IMR-90 (cell line): ENCODE data around the gene ROS1. TPM values are rescaled to one million over a fixed set of nuclear protein-coding genes. Genes with fewer than 3 reads are reported as not detected.

ENCODE experiments used
- ATAC-seq: fragments of 200-7000 bp; cut with Tn5 transposase; 2 replicates; pipeline ENCODE4 v1.9.1; 2020; ENCODE audit warnings: low read depth, mild to moderate bottlenecking, moderate library complexity
- BruUV-seq: library from RNA; stranded (reverse); fragments of 400-500 nt; replicated peaks from 2 replicates; lab custom pipeline; 2021; lab: Mats Ljungman, UMichigan
- CTCF ChIA-PET: fragments of 300-600 bp; formaldehyde crosslinking; extraction: SDS; loops from one replicate; lab custom pipeline; 2021; ENCODE audit warnings: antibody characterized with exemption; lab: Yijun Ruan, JAX
- POLR2A ChIA-PET: fragments of 300-600 bp; sonication (Branson Sonifier 250); formaldehyde crosslinking; loops from one replicate; lab custom pipeline; 2022; ENCODE audit warnings: antibody characterized with exemption; ENCODE audit not compliant: unreplicated experiment; lab: Charles Lee
- DNase-seq: peaks from one replicate; pipeline ENCODE4 v3.0.0; 2013
- H2AFZ ChIP-seq: replicated peaks from 2 replicates; pipeline ENCODE3; 2013; ENCODE audit warnings: low read length, mild to moderate bottlenecking; ENCODE audit not compliant: poor library complexity
- H2AK5ac ChIP-seq: 2 replicates; pipeline ENCODE4 v1.6.1; 2013; ENCODE audit warnings: low read depth, low read length, inconsistent platforms
- H2AK9ac ChIP-seq: replicated peaks from 2 replicates; pipeline ENCODE3; 2013; ENCODE audit warnings: mild to moderate bottlenecking, low read depth, low read length, moderate library complexity; ENCODE audit not compliant: poor library complexity
- H2BK120ac ChIP-seq: 2 replicates; pipeline ENCODE4 v1.6.1; 2013; ENCODE audit warnings: low read depth, low read length, inconsistent platforms
- H2BK15ac ChIP-seq: 3 replicates; pipeline ENCODE4 v1.6.1; 2013; ENCODE audit warnings: low read depth, low read length, inconsistent platforms
- H2BK20ac ChIP-seq: 2 replicates; pipeline ENCODE4 v1.6.1; 2013; ENCODE audit warnings: low read depth, mild to moderate bottlenecking, inconsistent platforms, low read length, moderate library complexity
- H2BK5ac ChIP-seq: 2 replicates; pipeline ENCODE4 v1.6.1; 2013; ENCODE audit warnings: mild to moderate bottlenecking, low read depth, low read length, inconsistent platforms; ENCODE audit not compliant: poor library complexity, severe bottlenecking
- H3K14ac ChIP-seq: replicated peaks from 2 replicates; pipeline ENCODE4 v1.6.1; 2013; ENCODE audit warnings: low read depth, low read length, inconsistent platforms
- H3K18ac ChIP-seq: 2 replicates; pipeline ENCODE4 v1.6.1; 2013; ENCODE audit warnings: low read depth, low read length, control low read depth
- H3K23ac ChIP-seq: 2 replicates; pipeline ENCODE4 v1.6.1; 2013; ENCODE audit warnings: low read depth, low read length, inconsistent platforms
- H3K27ac ChIP-seq: 2 replicates; pipeline ENCODE4 v1.5.1; 2013; ENCODE audit warnings: mild to moderate bottlenecking, control low read depth, low read length; ENCODE audit not compliant: insufficient read depth
- H3K27me3 ChIP-seq: 2 replicates; pipeline ENCODE4 v1.6.1; 2013; ENCODE audit warnings: low read length; ENCODE audit not compliant: control insufficient read depth, insufficient read depth
- H3K36me3 ChIP-seq: 2 replicates; pipeline ENCODE4 v1.6.1; 2013; ENCODE audit warnings: low read length, mixed read lengths; ENCODE audit not compliant: control insufficient read depth, insufficient read depth
- H3K4ac ChIP-seq: 2 replicates; pipeline ENCODE4 v1.6.1; 2013; ENCODE audit warnings: low read depth, low read length, inconsistent platforms
- H3K4me1 ChIP-seq: 2 replicates; pipeline ENCODE4 v1.6.1; 2013; ENCODE audit warnings: low read length, mixed read lengths; ENCODE audit not compliant: control insufficient read depth, insufficient read depth
- H3K4me2 ChIP-seq: 2 replicates; pipeline ENCODE4 v1.6.1; 2013; ENCODE audit warnings: low read depth, mild to moderate bottlenecking, control low read depth, low read length, moderate library complexity
- H3K4me3 ChIP-seq: 2 replicates; pipeline ENCODE4 v1.5.1; 2013; ENCODE audit warnings: low read depth, mild to moderate bottlenecking, control low read depth, low read length, moderate library complexity; ENCODE audit not compliant: insufficient read depth
- H3K56ac ChIP-seq: 2 replicates; pipeline ENCODE4 v1.6.1; 2013; ENCODE audit warnings: low read length, inconsistent platforms; ENCODE audit not compliant: insufficient read depth; ENCODE audit errors: extremely low read depth
- H3K79me1 ChIP-seq, 2 experiments: 2 replicates each; pipeline ENCODE4 v1.6.1; 2013; ENCODE audit warnings: low read length in 2 of 2, inconsistent platforms in 1 of 2, low read depth in 1 of 2
- H3K9ac ChIP-seq: 2 replicates; pipeline ENCODE4 v1.6.1; 2013; ENCODE audit warnings: low read depth, low read length, control low read depth
- H3K9me1 ChIP-seq: 2 replicates; pipeline ENCODE4 v1.6.1; 2013; ENCODE audit warnings: low read length, inconsistent platforms; ENCODE audit not compliant: insufficient read depth
- H3K9me3 ChIP-seq: 2 replicates; pipeline ENCODE4 v1.6.1; 2013; ENCODE audit warnings: low read length; ENCODE audit not compliant: control insufficient read depth, insufficient read depth
- H4K20me1 ChIP-seq: 2 replicates; pipeline ENCODE4 v1.6.1; 2013; ENCODE audit warnings: low read length, inconsistent platforms; ENCODE audit not compliant: insufficient read depth
- H4K5ac ChIP-seq: 2 replicates; pipeline ENCODE4 v1.6.1; 2013; ENCODE audit warnings: mild to moderate bottlenecking, low read depth, low read length, control low read depth
- H4K8ac ChIP-seq, 2 experiments: 2 replicates each; pipeline ENCODE4 v1.6.1; 2013; ENCODE audit warnings: low read depth in 2 of 2, low read length in 2 of 2, control low read depth in 1 of 2, inconsistent platforms in 1 of 2
- H4K91ac ChIP-seq: 2 replicates; pipeline ENCODE4 v1.6.1; 2013; ENCODE audit warnings: low read depth, low read length, inconsistent platforms; ENCODE audit not compliant: insufficient read depth
- CTCF ChIP-seq: conservative IDR thresholded peaks from 2 replicates; pipeline ENCODE4 v1.5.1; 2012; ENCODE audit warnings: mild to moderate bottlenecking, low read depth, low read length, improper control_type of control experiment
- MXI1 ChIP-seq: IDR thresholded peaks from 2 replicates; pipeline ENCODE4 v1.6.1; 2012; ENCODE audit warnings: low read depth, mild to moderate bottlenecking, low read length, moderate library complexity, borderline replicate concordance
- RAD21 ChIP-seq: IDR thresholded peaks from 2 replicates; pipeline ENCODE4 v1.6.1; 2012; ENCODE audit warnings: low read length, improper control_type of control experiment
- RFX5 ChIP-seq: IDR thresholded peaks from 2 replicates; pipeline ENCODE4 v1.8.0; 2012; ENCODE audit warnings: low read depth, mild to moderate bottlenecking, low read length, moderate library complexity
- SMC3 ChIP-seq: fragments of 150-350 bp; IDR thresholded peaks from 2 replicates; pipeline ENCODE4 v1.6.1; 2016; ENCODE audit warnings: low read depth, mild to moderate bottlenecking, antibody characterized with exemption, low read length, moderate library complexity
- WGBS, 2 experiments: methylation state at CpG; one replicate each; pipeline versions ENCODE4 v1.1.5 to v1.1.7; 2013; ENCODE audit warnings: missing lambda C conversion rate in 2 of 2; ENCODE audit not compliant: insufficient read length in 1 of 2; ENCODE audit errors: extremely low coverage in 2 of 2; 5-methylcytosine and 5-hydroxymethylcytosine counted together
- dilution Hi-C: fragments of 300-500 bp; cut with HindIII; formaldehyde crosslinking; loops from one replicate; pipeline ENCODE4 v1.14.3; 2018; ENCODE audit warnings: low sequenced_read_pairs; ENCODE audit not compliant: unreplicated experiment
- in situ Hi-C: fragments of 300-500 bp; cut with MboI; formaldehyde crosslinking; loops from 3 replicates; pipeline ENCODE4 v1.14.3; 2019; ENCODE audit warnings: low sequenced_read_pairs, inconsistent platforms, mixed read lengths
- intact Hi-C: fragments of 100-400 bp; cut with micrococcal nuclease; formaldehyde crosslinking; loops from 2 replicates; pipeline ENCODE4 v1.10.0; 2022
- polyA plus RNA-seq, 3 experiments: library from polyadenylated mRNA; depleted of rRNA; stranded (reverse); fragments of >200 nt; gene quantifications; 2 replicates each; pipeline ENCODE4 v1.2.3, GENCODE V29; 2012; ENCODE audit warnings: low replicate concordance in 1 of 3
- total RNA-seq: library from RNA; depleted of rRNA; stranded (reverse); fragments of >200 nt; gene quantifications from 2 replicates; pipeline ENCODE4 v1.2.3, GENCODE V29; 2012

The ROS1 gene
- total and polyA plus RNA-seq, 2 of the 4 experiments (the other 2 are of a cell fraction), result under 0.01 to 0.03 TPM

- no peak overlapping the region for H2AK9ac ChIP-seq
- H3K9me3 ChIP-seq, result no peaks in the 10 kb centered on the region
- no peak overlapping the region for H3K4ac ChIP-seq
- no TSS peak for BruUV-seq
- no peak overlapping the region for H3K18ac ChIP-seq
- intact Hi-C loops (loop anchor here (5.0 kb wide), 3 partner anchors 212 to 917 kb away; no protein-coding TSS in a partner anchor), dilution Hi-C loops (no loop called here), in situ Hi-C loops (loop anchor here (5.0 kb wide), 1 partner anchor 257 kb away; the partner anchor contains the start of gene GOPC)
- no peak overlapping the region for H3K56ac ChIP-seq
- no peak overlapping the region for H3K9ac ChIP-seq
- H3K79me1 ChIP-seq, result no peaks in the 10 kb centered on the region
- H2AK5ac ChIP-seq, result no peak overlapping the region
- WGBS, 2 experiments, result no CpG with 5 or more reads among the region's 2 CpGs
- ATAC-seq (no peak), DNase-seq (no peak)
- no peak overlapping the region for H2BK15ac ChIP-seq
- no peaks in the 10 kb centered on the region for H3K36me3 ChIP-seq
- no peak overlapping the region for H2BK5ac ChIP-seq
- no peak overlapping the region for H2BK20ac ChIP-seq
- H3K14ac ChIP-seq, result no peak overlapping the region
- CTCF ChIA-PET, result no interaction called here
- TF ChIP-seq CTCF (no peak), MXI1 (no peak), SMC3 (no peak), RAD21 (no peak), RFX5 (no peak)
- POLR2A ChIA-PET, result no interaction called here
- H4K5ac ChIP-seq, result no peak overlapping the region
- H3K4me2 ChIP-seq, result no peak overlapping the region
- no peaks in the 10 kb centered on the region for H3K4me1 ChIP-seq
- H3K4me3 ChIP-seq, result no peak overlapping the region
- no peak overlapping the region for H4K8ac ChIP-seq
- no peaks in the 10 kb centered on the region; the same call in 1 of the 2 replicates for H3K27me3 ChIP-seq
- no peaks in the 10 kb centered on the region for H3K9me1 ChIP-seq
- no peaks in the 10 kb centered on the region for H4K20me1 ChIP-seq
- H4K91ac ChIP-seq, result no peak overlapping the region
- H2BK120ac ChIP-seq, result no peak overlapping the region
- H3K23ac ChIP-seq, result no peak overlapping the region
- H2AFZ ChIP-seq, result no peak overlapping the region
- H3K27ac ChIP-seq, result no peak overlapping the region
Observed at GRCh38 chr6:117345292-117345610, 80.5 kb downstream of the ROS1 start.
